Uterus (tissue), 2 donors: ENCODE results near the gene CDSN.

Experiments
- CTCF ChIP-seq, 4 experiments: fragments of 200-600 bp in 2 of 4; fragments of 450-650 bp in 2 of 4; sonication (generic) in 2 of 4; IDR thresholded peaks; one replicate each; pipeline ENCODE4 v1.5.1; 2016 to 2019; ENCODE audit warnings: antibody characterized with exemption in 4 of 4, mild to moderate bottlenecking in 2 of 4, moderate library complexity in 1 of 4
- POLR2A ChIP-seq, 2 donors: fragments of 450-650 bp; IDR thresholded peaks; one replicate each; pipeline ENCODE4 v1.6.1; 2016; ENCODE audit warnings: antibody characterized with exemption in 2 of 2, mild to moderate bottlenecking in 1 of 2, moderate library complexity in 1 of 2

- TF ChIP-seq POLR2A (IDR thresholded peaks at IDR 0.05) = no peak
- no peak for TF ChIP-seq CTCF (IDR thresholded peaks at IDR 0.05)
Measured at GRCh38 chr6:31125586-31126363, 5.5 kb upstream of the CDSN start.
